Limb (tissue), 2 donors: ENCODE measurements around the gene ZNF28.
"Not testable (repeated sequence)": the region's sequence is repeated elsewhere in the genome, so short reads cannot be mapped to it uniquely, and the experiment has no call there.

Source experiments
- DNase-seq, 2 donors: peaks; one replicate each; pipeline ENCODE4 v3.0.0-alpha.2; 2016; ENCODE audit errors: extremely low spot score in 2 of 2

Gene ZNF28

GRCh38 chr19:52821204-52821960 is at the start of gene ZNF28:
TSS of gene ZNF28 (minus strand) at chr19:52821633. CDS start at chr19:52817958, 3,675 bp downstream.
- DNase-seq: peak; percentile 38 to 69

- not testable (repeated sequence) for DNase-seq
These were observed 46.6 kb upstream of the ZNF28 start for GRCh38 chr19:52868031-52868430.

- peak; percentile 37 to 69 for DNase-seq
These were observed 36.2 kb upstream of the ZNF28 start, which contains the start of gene ZNF468 for GRCh38 chr19:52857378-52858191. TSS of gene ZNF468 (minus strand) at chr19:52857619. CDS start at chr19:52854272, 3,347 bp downstream.

- peak in 1 of 2 donors; percentile 2 for DNase-seq
These were observed 35.3 kb upstream of the ZNF28 start for GRCh38 chr19:52856540-52857377.

GRCh38 chr19:52847352-52847751 is 25.9 kb upstream of the ZNF28 start:
- DNase-seq: not testable (repeated sequence)

GRCh38 chr19:52840825-52841465 is 19.5 kb upstream of the ZNF28 start:
- DNase-seq: not testable (repeated sequence)

GRCh38 chr19:52834289-52834688 is 12.9 kb upstream of the ZNF28 start:
- DNase-seq: not testable (repeated sequence)

- not testable (repeated sequence) for DNase-seq
These were observed 12.1 kb upstream of the ZNF28 start for GRCh38 chr19:52833541-52833940.

- not testable (repeated sequence) for DNase-seq
These were observed 8.4 kb upstream of the ZNF28 start for GRCh38 chr19:52829866-52830265.

- DNase-seq: no peak
These were observed 4.3 kb upstream of the ZNF28 start for GRCh38 chr19:52825765-52826164.

- no peak for DNase-seq
These were observed 2.2 kb upstream of the ZNF28 start for GRCh38 chr19:52823676-52824075.

GRCh38 chr19:52820472-52821203 is 795 bp downstream of the ZNF28 start:
- peak in 1 of 2 donors; percentile 38 for DNase-seq

GRCh38 chr19:52809801-52810200 is 11.6 kb downstream of the ZNF28 start:
- no peak for DNase-seq

- not testable (repeated sequence) for DNase-seq
These were observed 21.3 kb downstream of the ZNF28 start for GRCh38 chr19:52799950-52800640.

- DNase-seq: no peak
These were observed 32.0 kb downstream of the ZNF28 start for GRCh38 chr19:52789440-52789839.

- DNase-seq: peak; percentile 44 to 54
These were observed 34.7 kb downstream of the ZNF28 start, which contains the start of gene ZNF600 for GRCh38 chr19:52786464-52787354. TSS of gene ZNF600 (minus strand) at chr19:52786791. CDS start at chr19:52778888, 7,903 bp downstream.

GRCh38 chr19:52786078-52786463 is 35.4 kb downstream of the ZNF28 start:
- no peak for DNase-seq

- no peak for DNase-seq
These were observed 35.9 kb downstream of the ZNF28 start for GRCh38 chr19:52785506-52785905.
